Ishikawa (cell line): Measurements from ENCODE around the gene CLDN20.

Experiments
- CEBPB ChIP-seq: IDR thresholded peaks from 2 replicates; pipeline ENCODE4 v1.6.1; 2012
- CREB1 ChIP-seq: IDR thresholded peaks from 2 replicates; pipeline ENCODE4 v1.6.1; 2012; ENCODE audit warnings: low read depth
- EGR1 ChIP-seq: IDR thresholded peaks from 2 replicates; pipeline ENCODE4 v1.6.1; 2012
- EP300 ChIP-seq: IDR thresholded peaks from 2 replicates; pipeline ENCODE4 v1.6.1; 2012; ENCODE audit warnings: borderline replicate concordance
- FOXM1 ChIP-seq: IDR thresholded peaks from 2 replicates; pipeline ENCODE4 v1.6.1; 2012; ENCODE audit warnings: low read depth, borderline replicate concordance
- NFIC ChIP-seq: IDR thresholded peaks from 2 replicates; pipeline ENCODE4 v1.6.1; 2012
- RAD21 ChIP-seq: IDR thresholded peaks from 2 replicates; pipeline ENCODE4 v1.6.1; 2012; ENCODE audit warnings: low read depth
- TAF1 ChIP-seq: IDR thresholded peaks from 2 replicates; pipeline ENCODE4 v1.6.1; 2012; ENCODE audit warnings: low read depth, mild to moderate bottlenecking
- TCF12 ChIP-seq: IDR thresholded peaks from 2 replicates; pipeline ENCODE4 v1.6.1; 2012; ENCODE audit warnings: low read depth
- TEAD4 ChIP-seq: IDR thresholded peaks from 2 replicates; pipeline ENCODE4 v1.6.1; 2012
- YY1 ChIP-seq: IDR thresholded peaks from 2 replicates; pipeline ENCODE4 v1.6.1; 2012; ENCODE audit warnings: low read depth
- ZBTB7A ChIP-seq: IDR thresholded peaks from 2 replicates; pipeline ENCODE4 v1.6.1; 2012; ENCODE audit warnings: low read depth
- TF ChIP-seq, protein P1 (sequence below): IDR thresholded peaks from 2 replicates; pipeline ENCODE4 v1.6.1; 2012; ENCODE audit warnings: low read depth, mild to moderate bottlenecking
- TF ChIP-seq, protein P2 (sequence below): IDR thresholded peaks from 2 replicates; pipeline ENCODE4 v1.6.1; 2012
- TF ChIP-seq, protein P3 (sequence below): IDR thresholded peaks from 2 replicates; pipeline ENCODE4 v1.6.1; 2012

Gene CLDN20

DNA sequence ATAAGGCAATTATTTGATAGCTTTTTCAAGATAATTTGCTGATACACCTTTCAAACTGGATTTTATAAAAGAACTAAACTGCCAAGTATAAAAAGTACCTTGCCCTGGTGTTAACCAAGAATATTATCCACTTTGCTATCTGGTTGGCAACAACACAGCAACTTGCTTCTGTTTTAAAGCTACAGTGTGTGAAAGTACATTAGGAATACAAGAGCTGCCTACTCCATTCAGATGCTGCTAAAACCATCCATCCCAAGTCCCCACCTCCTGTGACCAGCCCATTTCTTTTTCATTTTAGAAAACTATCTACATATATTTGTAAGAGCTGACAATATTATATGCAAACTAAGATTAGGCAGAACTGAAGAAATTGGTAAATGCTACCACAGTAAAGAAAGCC is 12.8 kb downstream of the CLDN20 start:
- TF ChIP-seq YY1 (no peak), TCF12 (no peak), CREB1 (no peak), TAF1 (no peak), TEAD4 (no peak), EP300 (no peak), FOXM1 (no peak), EGR1 (no peak), RAD21 (no peak), NFIC (no peak), CEBPB (no peak), ZBTB7A (no peak)
- TF ChIP-seq, protein P1, sequence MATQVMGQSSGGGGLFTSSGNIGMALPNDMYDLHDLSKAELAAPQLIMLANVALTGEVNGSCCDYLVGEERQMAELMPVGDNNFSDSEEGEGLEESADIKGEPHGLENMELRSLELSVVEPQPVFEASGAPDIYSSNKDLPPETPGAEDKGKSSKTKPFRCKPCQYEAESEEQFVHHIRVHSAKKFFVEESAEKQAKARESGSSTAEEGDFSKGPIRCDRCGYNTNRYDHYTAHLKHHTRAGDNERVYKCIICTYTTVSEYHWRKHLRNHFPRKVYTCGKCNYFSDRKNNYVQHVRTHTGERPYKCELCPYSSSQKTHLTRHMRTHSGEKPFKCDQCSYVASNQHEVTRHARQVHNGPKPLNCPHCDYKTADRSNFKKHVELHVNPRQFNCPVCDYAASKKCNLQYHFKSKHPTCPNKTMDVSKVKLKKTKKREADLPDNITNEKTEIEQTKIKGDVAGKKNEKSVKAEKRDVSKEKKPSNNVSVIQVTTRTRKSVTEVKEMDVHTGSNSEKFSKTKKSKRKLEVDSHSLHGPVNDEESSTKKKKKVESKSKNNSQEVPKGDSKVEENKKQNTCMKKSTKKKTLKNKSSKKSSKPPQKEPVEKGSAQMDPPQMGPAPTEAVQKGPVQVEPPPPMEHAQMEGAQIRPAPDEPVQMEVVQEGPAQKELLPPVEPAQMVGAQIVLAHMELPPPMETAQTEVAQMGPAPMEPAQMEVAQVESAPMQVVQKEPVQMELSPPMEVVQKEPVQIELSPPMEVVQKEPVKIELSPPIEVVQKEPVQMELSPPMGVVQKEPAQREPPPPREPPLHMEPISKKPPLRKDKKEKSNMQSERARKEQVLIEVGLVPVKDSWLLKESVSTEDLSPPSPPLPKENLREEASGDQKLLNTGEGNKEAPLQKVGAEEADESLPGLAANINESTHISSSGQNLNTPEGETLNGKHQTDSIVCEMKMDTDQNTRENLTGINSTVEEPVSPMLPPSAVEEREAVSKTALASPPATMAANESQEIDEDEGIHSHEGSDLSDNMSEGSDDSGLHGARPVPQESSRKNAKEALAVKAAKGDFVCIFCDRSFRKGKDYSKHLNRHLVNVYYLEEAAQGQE = no peak
- TF ChIP-seq, protein P2, sequence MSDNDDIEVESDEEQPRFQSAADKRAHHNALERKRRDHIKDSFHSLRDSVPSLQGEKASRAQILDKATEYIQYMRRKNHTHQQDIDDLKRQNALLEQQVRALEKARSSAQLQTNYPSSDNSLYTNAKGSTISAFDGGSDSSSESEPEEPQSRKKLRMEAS = no peak
- TF ChIP-seq, protein P3, sequence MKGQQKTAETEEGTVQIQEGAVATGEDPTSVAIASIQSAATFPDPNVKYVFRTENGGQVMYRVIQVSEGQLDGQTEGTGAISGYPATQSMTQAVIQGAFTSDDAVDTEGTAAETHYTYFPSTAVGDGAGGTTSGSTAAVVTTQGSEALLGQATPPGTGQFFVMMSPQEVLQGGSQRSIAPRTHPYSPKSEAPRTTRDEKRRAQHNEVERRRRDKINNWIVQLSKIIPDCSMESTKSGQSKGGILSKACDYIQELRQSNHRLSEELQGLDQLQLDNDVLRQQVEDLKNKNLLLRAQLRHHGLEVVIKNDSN = no peak

DNA sequence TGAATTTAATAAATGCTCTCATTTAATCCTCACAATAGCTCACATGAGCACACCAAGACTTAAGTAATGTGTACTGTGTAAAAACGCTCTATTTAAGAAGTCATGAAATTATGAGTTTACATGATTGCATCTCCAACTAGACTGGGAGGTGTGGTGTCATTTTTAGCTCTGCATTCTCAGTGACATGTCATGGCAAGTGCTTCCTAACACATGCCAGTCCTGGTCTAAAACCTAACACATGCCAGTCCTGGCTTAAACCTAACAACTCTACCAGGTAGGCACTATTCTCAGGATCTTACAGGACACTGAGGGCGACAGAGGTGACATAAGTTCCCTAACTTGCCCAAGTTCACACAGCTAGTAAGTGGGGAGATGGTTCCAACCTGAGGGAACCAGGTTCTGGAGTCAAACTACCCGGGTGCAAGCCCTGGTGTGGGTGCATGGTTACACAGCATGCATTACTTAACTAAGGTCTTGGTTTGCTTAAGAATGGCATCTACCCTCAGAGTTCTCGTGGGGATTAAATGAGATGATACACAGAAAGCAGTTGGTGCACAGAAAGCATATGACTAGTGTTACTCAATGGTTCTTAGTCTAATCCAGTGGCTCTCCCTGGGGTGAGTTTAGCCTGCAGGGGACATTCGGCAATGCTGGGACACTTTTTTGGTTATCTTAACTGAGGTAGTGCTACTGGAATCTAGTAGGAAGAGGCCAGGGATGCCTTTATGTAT is 14.7 kb downstream of the CLDN20 start:
- no peak for TF ChIP-seq FOXM1
- no peak for TF ChIP-seq TAF1
- TF ChIP-seq, protein P2 = no peak
- no peak for TF ChIP-seq CREB1
- TF ChIP-seq YY1 = no peak
- no peak for TF ChIP-seq EGR1
- TF ChIP-seq, protein P3 = no peak
- TF ChIP-seq TEAD4 = no peak
- no peak for TF ChIP-seq ZBTB7A
- TF ChIP-seq, protein P1 = no peak
- no peak for TF ChIP-seq CEBPB
- TF ChIP-seq EP300 = no peak
- TF ChIP-seq NFIC = no peak

DNA sequence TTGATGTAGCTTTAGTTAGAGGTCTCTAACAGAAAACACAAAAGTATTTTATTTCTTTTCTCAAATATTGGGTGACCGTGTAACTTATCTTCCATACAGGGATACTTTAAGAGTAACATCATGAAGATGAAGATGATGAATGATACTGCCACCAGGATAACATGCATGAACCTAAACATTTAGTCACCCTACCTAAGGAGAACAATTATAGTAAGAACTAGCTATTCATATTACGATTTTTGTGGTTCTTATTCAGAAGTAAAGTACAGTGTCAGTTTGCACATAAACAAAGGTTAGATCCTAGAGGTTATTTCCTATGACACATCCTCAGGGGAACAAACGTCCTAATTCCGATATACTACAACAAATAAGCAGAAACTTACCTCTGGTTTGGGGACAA is 21.0 kb downstream of the CLDN20 start:
- TF ChIP-seq RAD21 (no peak), NFIC (no peak), TCF12 (no peak), EGR1 (no peak), CREB1 (no peak), TEAD4 (no peak), TAF1 (no peak), FOXM1 (no peak), CEBPB (no peak), ZBTB7A (no peak)
- TF ChIP-seq, protein P3 = no peak

DNA sequence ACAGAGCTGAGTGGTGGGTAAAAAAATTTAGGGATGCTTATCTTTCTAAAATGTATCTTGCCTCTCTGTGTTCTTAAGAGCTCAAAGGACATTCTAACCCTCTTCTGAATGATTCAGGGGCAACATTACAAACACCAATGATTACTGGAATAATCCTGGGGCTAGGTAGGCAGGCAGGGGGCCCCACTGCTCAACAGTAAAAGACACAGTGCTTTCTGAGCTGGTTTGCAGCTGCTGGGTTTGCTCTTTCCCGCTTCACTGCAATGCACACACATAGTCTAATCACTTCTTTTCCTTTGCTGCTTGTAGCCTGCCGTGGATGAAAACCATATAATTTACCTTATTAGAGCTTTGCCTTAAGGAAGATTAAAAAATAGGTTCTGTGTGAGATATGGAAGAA is 23.9 kb downstream of the CLDN20 start:
- TF ChIP-seq, protein P3 = no peak
- TF ChIP-seq, protein P2 = no peak
- no peak for TF ChIP-seq ZBTB7A
- TF ChIP-seq RAD21 = no peak
- no peak for TF ChIP-seq YY1
- no peak for TF ChIP-seq TEAD4
- TF ChIP-seq FOXM1 = no peak
- no peak for TF ChIP-seq TCF12
- no peak for TF ChIP-seq NFIC
- TF ChIP-seq, protein P1 = no peak
- TF ChIP-seq CREB1 = no peak
- TF ChIP-seq CEBPB = no peak
- no peak for TF ChIP-seq EP300
- TF ChIP-seq EGR1 = no peak
- TF ChIP-seq TAF1 = no peak
